PC-9 (cell line): ENCODE measurements around the gene LAG3.

Experiments
- CTCF ChIP-seq: fragments of 200-600 bp; sonication (generic); conservative IDR thresholded peaks from 2 replicates; pipeline ENCODE4 v1.6.1; 2017; ENCODE audit warnings: mixed run types, antibody characterized with exemption, mild to moderate bottlenecking, moderate library complexity
- EZH2 ChIP-seq: fragments of 200-600 bp; sonication (generic); IDR thresholded peaks from 2 replicates; pipeline ENCODE4 v1.8.0; 2017; ENCODE audit warnings: antibody characterized with exemption, low read depth

GRCh38 chr12:6765048-6765633 lies 7.2 kb upstream of the LAG3 start:
- TF ChIP-seq CTCF = no peak
- TF ChIP-seq EZH2 = no peak
